ENCODE results near the gene FAM81A. TPM values are rescaled to one million over a fixed set of nuclear protein-coding genes. Genes with fewer than 3 reads are reported as not detected.

The FAM81A gene
- total RNA-seq, 4 donors from 2014 or later: 0.15 to 1.3 (median 0.68) TPM

- ATAC-seq: no peak
- H3K9me3 ChIP-seq: no peaks in the 10 kb centered on the region
- WGBS, 2 donors (ENCODE audit: low coverage in 1 of 2): 60 to 67% methylated on average over 2 of the region's 2 CpGs
- no peak overlapping the region for H3K4me3 ChIP-seq
- H3K27ac ChIP-seq: no peak overlapping the region
- TF ChIP-seq CTCF (IDR thresholded peaks at IDR 0.05) (no peak), POLR2A (IDR thresholded peaks at IDR 0.05) (no peak), POLR2AphosphoS5 (IDR thresholded peaks at IDR 0.05) (no peak), EP300 (IDR thresholded peaks at IDR 0.05) (no peak)
- no peaks in the 10 kb centered on the region for H3K36me3 ChIP-seq
- H3K27me3 ChIP-seq: peaks cover under 1% of the 10 kb centered on the region
- no peaks in the 10 kb centered on the region for H3K4me1 ChIP-seq
These were observed 99.4 kb downstream of the FAM81A start for GRCh38 chr15:59537403-59537802.

- Histone ChIP-seq H3K4me3 (no peak overlapping the region), H3K27me3 (no peaks in the 10 kb centered on the region), H3K9me3 (no peaks in the 10 kb centered on the region), H3K27ac (no peak overlapping the region), H3K4me1 (no peaks in the 10 kb centered on the region), H3K36me3 (no peaks in the 10 kb centered on the region)
- ATAC-seq: no peak
- TF ChIP-seq CTCF (IDR thresholded peaks at IDR 0.05): no peak
- TF ChIP-seq POLR2A (IDR thresholded peaks at IDR 0.05): no peak
- TF ChIP-seq POLR2AphosphoS5 (IDR thresholded peaks at IDR 0.05): no peak
- no peak for TF ChIP-seq EP300 (IDR thresholded peaks at IDR 0.05)
- 86 to 92% methylated on average over 2 to 3 of the region's 3 CpGs for WGBS, 2 donors (ENCODE audit: low coverage in 1 of 2)
These were observed 100.5 kb downstream of the FAM81A start for GRCh38 chr15:59538494-59538893.

GRCh38 chr15:59539799-59540198 lies 101.8 kb downstream of the FAM81A start:
- 40 to 90% methylated on average over 2 to 3 of the region's 3 CpGs for WGBS, 2 donors (ENCODE audit: low coverage in 1 of 2)
- peaks cover 6% of the 10 kb centered on the region for H3K27me3 ChIP-seq
- H3K27ac ChIP-seq: no peak overlapping the region
- TF ChIP-seq POLR2AphosphoS5 (IDR thresholded peaks at IDR 0.05): no peak
- TF ChIP-seq EP300 (IDR thresholded peaks at IDR 0.05): no peak
- H3K4me3 ChIP-seq: no peak overlapping the region
- ATAC-seq: no peak
- H3K4me1 ChIP-seq: no peaks in the 10 kb centered on the region
- H3K9me3 ChIP-seq: no peaks in the 10 kb centered on the region
- H3K36me3 ChIP-seq: no peaks in the 10 kb centered on the region

GRCh38 chr15:59540654-59541053 lies 102.7 kb downstream of the FAM81A start:
- Histone ChIP-seq H3K9me3 (no peaks in the 10 kb centered on the region), H3K36me3 (no peaks in the 10 kb centered on the region), H3K4me3 (no peak overlapping the region), H3K4me1 (no peaks in the 10 kb centered on the region), H3K27ac (no peak overlapping the region), H3K27me3 (peaks cover 9% of the 10 kb centered on the region)
- TF ChIP-seq POLR2A (IDR thresholded peaks at IDR 0.05) (no peak), EP300 (IDR thresholded peaks at IDR 0.05) (no peak), POLR2AphosphoS5 (IDR thresholded peaks at IDR 0.05) (no peak), CTCF (IDR thresholded peaks at IDR 0.05) (no peak)
- no peak for ATAC-seq
- 54 to 80% methylated on average over 3 of the region's 3 CpGs for WGBS, 2 donors (ENCODE audit: low coverage in 1 of 2)

GRCh38 chr15:59541750-59542149 lies 103.8 kb downstream of the FAM81A start:
- Histone ChIP-seq H3K4me1 (no peaks in the 10 kb centered on the region), H3K27ac (no peak overlapping the region), H3K36me3 (no peaks in the 10 kb centered on the region), H3K4me3 (no peak overlapping the region), H3K9me3 (no peaks in the 10 kb centered on the region), H3K27me3 (peaks cover 9% of the 10 kb centered on the region)
- TF ChIP-seq EP300 (IDR thresholded peaks at IDR 0.05): no peak
- TF ChIP-seq POLR2AphosphoS5 (IDR thresholded peaks at IDR 0.05): no peak
- TF ChIP-seq CTCF (IDR thresholded peaks at IDR 0.05): no peak
- no peak for TF ChIP-seq POLR2A (IDR thresholded peaks at IDR 0.05)
- ATAC-seq: no peak
- WGBS, 2 donors (ENCODE audit: low coverage in 1 of 2): 60 to 68% methylated on average over 3 to 6 of the region's 8 CpGs

Data from gastroesophageal sphincter (tissue), 4 donors.